Dedifferentiated amniotic fluid mesenchymal stem cell (primary cell): ENCODE results near the gene ACTR2.

Source experiments
- DNase-seq: peaks from one replicate; pipeline ENCODE4 v3.0.0-alpha.2; 2016; ENCODE audit errors: extremely low spot score

The ACTR2 gene

GRCh38 chr2:65278531-65278981, 50.9 kb downstream of the ACTR2 start:
- no peak for DNase-seq

DNA sequence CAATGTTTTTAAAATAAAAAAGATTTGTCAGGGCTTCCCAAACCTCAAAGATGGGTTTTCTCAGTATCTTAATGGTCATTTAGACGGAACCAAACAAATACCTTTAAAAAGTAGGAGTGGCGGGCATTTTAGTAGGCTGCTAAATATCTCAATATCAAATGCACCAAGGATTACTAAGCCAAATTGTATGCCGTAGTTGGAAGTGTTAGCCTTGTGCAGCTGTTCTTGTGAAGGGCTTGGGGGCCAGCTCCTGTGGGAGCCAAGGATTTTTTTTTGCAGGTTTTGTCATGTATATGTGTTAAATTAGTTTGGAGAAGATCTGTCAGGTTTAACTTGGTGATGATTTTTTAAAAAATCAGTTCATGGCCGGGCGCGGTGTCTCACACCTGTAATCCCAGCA, 52.1 kb downstream of the ACTR2 start:
- DNase-seq, result no peak

- DNase-seq, result no peak
Observed at GRCh38 chr2:65281627-65282351, 54.2 kb downstream of the ACTR2 start.

DNA sequence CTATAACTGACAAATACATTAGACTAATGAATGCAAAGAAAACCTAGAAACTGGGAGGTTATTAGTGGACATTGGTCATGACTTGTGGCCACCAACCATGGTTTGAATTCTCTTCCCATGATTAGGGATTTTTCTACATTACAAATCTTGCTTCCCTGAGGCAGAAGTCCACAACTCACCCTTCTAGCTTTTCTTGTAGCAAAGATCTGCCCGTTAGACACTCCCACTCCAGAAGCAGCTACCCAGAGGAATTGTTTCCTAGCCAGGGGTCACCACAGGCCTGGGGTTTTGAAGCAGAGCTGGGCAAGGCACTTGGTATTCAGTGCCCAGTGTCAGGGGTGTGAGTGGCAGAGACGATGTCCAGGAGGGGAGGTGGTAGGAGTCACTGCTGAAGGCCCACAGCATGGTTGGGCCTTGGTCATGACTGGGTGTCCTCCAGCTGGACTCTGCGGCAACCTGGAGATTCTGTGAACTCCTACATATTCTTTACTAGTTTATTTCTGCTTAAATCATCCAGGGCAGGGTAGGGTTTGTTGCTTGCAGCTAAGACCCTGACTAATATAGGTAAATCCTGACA, 54.9 kb downstream of the ACTR2 start:
- DNase-seq, result no peak

- no peak for DNase-seq
Observed at GRCh38 chr2:65287364-65287763, 59.7 kb downstream of the ACTR2 start.

- DNase-seq, result no peak
Observed at GRCh38 chr2:65291216-65292105, 63.8 kb downstream of the ACTR2 start.

GRCh38 chr2:65292106-65292400, 64.4 kb downstream of the ACTR2 start:
- DNase-seq, result no peak

GRCh38 chr2:65292461-65293011, 64.9 kb downstream of the ACTR2 start:
- no peak for DNase-seq

DNA sequence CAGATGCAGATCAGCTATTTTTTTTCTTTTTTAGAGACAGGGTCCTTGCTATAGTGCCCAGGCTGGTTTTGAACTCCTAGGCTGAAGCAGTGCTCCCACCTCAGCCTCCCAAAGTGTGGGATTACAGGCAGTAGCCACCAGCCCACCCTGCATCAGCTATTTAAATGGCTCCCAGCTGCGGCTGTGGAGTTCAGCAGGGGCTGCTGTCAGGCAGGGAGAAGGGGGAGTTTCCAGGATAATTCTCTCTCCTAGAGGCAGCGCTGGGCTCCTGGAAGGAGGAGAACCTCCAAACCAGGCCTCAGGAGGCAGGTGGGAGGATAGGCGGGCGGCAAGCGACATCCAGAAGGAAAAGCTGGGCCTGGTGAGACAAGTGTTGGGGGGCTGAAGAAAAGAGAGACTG, 65.7 kb downstream of the ACTR2 start:
- DNase-seq, result no peak

- DNase-seq, result no peak
Observed at GRCh38 chr2:65294136-65294535, 66.5 kb downstream of the ACTR2 start.

DNA sequence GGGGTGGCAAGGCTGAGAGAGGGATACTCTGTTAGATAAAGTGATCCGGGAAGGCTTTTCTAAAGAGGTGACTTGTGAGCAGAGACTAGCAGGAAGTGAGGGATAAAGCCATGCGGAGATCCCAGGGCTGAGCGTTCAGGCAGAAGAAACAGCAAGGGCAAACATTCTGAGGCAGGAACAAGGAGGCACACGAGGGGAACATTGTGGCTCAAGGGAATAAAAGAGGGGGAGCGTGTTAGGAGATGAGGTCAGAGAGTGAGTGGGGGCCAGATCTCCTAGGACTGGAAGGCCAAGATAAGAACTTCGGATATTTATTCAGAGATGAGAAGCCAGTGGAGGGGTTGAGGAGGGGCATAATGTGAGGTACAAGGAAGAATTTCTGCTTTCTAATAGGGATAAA, 67.1 kb downstream of the ACTR2 start:
- no peak for DNase-seq

GRCh38 chr2:65296971-65297370, 69.3 kb downstream of the ACTR2 start:
- no peak for DNase-seq

GRCh38 chr2:65297544-65297943, 69.9 kb downstream of the ACTR2 start:
- DNase-seq, result no peak

GRCh38 chr2:65298089-65298488, 70.5 kb downstream of the ACTR2 start:
- no peak for DNase-seq

DNA sequence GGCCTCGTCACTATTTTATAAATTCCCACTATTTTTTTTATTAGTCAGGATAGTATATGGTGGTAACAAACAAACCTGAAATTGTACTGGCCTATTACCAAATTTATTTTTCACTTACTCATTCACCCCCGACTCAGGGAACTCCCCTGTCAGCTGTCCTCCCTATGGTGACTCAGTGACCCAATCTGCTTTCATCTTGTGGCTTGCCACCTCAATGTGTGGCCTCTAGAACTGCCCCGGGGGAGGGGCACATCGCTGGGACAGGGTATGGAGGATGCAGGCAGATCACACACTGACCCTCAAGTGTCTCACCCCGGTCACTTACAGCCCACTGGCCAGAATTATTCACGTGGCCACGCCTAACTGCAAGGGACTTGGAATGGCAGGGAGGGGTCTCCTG, 71.6 kb downstream of the ACTR2 start:
- DNase-seq, result no peak

- peak; percentile 25 for DNase-seq
Observed at GRCh38 chr2:65300134-65300760, 72.6 kb downstream of the ACTR2 start.

DNA sequence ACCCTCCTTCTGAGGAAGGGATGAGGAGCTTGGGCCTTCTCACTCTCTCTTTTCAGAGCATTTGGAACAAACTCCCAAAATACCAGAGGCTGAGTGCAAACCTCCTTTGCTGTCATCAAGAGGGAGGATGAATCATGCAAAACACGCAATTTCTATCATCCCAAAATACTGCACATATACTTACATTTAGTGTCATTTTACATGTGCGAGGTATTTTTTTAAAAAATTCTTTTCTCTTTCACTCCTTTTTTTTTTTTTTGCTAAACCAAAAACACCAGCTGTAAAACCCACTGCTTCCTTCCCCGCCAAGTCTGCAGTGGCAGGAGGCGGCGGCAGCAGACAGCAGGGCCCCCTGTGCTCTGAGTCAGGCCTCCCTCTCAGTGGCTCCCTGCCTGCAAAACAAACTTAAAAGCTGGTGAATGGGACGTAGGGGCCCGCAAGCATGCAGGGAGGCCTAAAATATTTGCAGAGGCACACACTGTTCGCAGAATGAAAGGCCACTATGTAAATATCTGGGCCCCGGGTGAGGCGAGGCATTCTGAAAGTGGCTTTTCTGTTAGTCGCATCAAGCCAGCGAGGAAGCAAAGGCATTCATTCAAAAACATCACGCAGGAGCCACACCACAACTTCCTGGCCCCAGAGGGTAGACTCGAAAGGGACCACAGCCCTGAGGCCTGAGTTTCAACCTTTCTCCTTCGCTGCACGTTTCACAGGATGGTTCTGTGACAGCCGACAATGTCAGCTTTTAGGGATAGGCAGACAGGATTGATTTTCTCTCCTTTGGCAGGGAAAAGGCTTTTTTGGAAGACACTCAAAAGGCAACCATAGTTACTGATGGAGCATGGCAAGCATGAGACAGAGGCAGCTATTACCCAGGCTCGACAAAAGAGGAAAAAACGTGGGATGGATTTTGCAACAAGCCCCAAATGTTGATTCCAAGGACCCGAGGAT, 73.4 kb downstream of the ACTR2 start:
- peak; percentile 81 for DNase-seq

GRCh38 chr2:65305934-65306333, 78.3 kb downstream of the ACTR2 start:
- no peak for DNase-seq

- no peak for DNase-seq
Observed at GRCh38 chr2:65309699-65310098, 82.1 kb downstream of the ACTR2 start.

DNA sequence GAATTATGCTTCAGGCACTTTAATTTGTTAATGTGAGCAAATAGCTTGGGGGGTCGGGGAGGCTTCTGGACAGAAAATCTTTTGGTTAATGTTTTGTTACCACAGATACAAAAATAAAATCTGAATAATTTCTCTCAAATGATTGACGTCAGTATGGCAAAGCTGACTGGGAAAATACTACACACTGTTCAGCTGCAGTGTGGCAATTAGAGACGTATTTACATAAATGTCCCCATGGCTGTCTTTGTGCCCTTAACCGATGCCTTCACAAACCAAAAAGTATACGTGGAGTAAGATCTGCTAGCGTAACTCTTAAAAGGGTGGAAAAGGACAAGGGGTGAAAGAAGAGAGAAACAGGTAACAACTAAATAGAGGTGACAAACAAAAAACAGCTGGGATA, 83.4 kb downstream of the ACTR2 start:
- DNase-seq, result no peak

GRCh38 chr2:65311596-65311995, 84.0 kb downstream of the ACTR2 start:
- no peak for DNase-seq
